Activated T-cell treated with anti-CD3 and anti-CD28 coated beads, Interleukin-2, amount 50 U/mL, for 1 hour (primary cell): Measurements from ENCODE around the gene CERT1.
"Not testable (repeated sequence)": the region's sequence is repeated elsewhere in the genome, so short reads cannot be mapped to it uniquely, and the experiment has no call there.

Experiments
- DNase-seq: peaks from one replicate; pipeline ENCODE4 v3.0.0-alpha.2; 2020

Gene CERT1, protein sequence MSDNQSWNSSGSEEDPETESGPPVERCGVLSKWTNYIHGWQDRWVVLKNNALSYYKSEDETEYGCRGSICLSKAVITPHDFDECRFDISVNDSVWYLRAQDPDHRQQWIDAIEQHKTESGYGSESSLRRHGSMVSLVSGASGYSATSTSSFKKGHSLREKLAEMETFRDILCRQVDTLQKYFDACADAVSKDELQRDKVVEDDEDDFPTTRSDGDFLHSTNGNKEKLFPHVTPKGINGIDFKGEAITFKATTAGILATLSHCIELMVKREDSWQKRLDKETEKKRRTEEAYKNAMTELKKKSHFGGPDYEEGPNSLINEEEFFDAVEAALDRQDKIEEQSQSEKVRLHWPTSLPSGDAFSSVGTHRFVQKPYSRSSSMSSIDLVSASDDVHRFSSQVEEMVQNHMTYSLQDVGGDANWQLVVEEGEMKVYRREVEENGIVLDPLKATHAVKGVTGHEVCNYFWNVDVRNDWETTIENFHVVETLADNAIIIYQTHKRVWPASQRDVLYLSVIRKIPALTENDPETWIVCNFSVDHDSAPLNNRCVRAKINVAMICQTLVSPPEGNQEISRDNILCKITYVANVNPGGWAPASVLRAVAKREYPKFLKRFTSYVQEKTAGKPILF

DNA sequence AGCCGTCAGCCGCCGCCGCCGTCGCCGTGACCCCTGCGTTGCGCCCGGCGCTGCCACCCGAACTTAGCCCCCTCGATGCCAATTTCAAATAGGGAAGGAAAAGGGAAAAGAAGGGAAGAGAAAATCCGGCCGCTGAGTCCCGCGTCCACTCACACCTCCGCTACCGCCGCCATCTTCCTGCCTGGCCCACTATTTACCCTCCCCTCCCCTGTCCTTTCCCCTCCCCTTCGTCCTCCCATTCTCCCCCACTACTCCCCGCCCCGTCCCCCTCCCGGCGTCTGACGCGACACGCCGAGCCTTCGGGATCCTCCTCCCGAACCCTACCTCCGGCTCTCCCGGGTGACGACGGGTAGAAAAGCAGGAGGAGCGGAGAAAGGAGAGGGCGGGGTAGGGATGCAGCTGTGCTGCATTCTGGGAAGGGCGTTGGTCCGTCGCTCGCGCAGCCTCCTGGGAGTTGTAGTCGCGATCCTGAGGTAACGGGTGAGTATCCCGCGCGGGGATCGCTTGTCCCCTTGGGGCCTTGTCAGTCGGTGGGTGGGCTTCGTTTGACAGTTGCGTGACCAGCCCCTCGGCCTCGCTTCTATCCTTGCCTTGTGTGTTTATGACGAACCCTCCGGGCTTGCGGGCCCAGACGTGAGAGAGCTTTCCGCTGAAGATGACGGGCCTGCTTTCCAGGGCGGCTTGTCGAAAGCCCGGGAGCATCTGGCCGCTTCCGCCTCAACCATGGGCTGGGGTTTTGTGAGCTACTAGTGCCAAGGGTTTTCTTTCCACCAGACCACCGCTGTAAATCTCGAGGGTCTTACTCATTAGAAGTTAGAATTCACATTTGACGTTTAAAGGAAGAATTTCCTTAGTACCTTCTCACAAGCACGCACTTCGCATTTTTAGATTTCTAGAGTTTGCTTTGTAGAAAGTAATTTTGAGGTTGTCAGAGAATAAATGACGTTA, at the start of gene CERT1, which contains the start of gene POLK:
CERT1 (minus strand) TSS at position 195 of the 948 bp plus-strand sequence. CDS start 422 bp downstream, outside the sequence.
POLK (plus strand) TSS at position 457 of the 948 bp plus-strand sequence.
- peak; percentile 88 for DNase-seq

DNA sequence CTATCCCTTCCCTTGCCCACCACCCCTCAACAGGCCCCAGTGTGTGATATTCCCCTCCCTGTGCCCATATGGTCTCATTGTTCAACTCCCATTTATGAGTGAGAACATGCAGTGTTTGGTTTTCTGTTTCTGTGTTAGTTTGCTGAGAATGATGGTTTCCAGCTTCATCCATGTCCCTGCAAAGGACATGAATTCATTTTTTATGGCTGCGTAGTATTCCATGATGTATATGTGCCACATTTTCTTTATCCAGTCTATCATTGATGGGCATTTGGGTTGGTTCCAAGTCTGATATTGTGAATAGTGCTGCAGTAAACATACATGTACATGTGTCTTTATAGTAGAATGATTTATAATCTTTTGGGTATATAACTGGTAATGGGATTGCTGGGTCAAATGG, 49.2 kb upstream of the CERT1 start:
- DNase-seq: not testable (repeated sequence)

DNA sequence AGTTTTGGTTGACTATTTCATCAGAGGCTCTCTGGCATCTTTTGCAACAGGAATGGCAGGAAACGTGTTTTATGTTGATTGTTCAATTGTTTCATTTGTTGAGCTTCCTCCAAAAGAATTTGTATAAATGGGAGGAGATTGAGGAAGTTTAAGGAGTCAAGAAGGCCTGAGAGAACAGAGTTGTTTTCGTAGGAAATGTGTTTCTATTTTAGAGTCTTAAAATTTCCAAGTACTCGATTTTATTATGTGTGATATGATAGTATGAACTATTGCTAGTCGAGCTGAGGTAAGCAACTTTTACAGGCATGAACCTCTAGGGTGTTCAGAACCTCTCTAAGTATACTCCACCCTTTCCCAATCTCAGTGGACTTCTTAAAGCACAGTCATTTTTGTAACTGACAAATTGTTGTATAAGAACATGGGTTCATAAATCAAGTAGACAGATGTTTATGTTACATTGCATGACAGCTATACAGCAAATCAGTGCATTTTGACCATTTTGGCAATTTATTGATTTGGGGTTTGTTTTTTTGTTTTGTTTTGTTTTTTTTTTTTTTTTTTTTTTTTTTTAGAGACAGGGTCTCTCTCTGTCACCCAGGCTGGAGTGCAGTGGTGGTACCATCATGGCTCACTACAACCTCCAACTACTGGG, 47.7 kb upstream of the CERT1 start:
- DNase-seq: no peak

- DNase-seq: no peak
Observed at GRCh38 chr5:75558221-75558620, 46.8 kb upstream of the CERT1 start.

GRCh38 chr5:75553358-75553757, 41.9 kb upstream of the CERT1 start:
- no peak for DNase-seq

DNA sequence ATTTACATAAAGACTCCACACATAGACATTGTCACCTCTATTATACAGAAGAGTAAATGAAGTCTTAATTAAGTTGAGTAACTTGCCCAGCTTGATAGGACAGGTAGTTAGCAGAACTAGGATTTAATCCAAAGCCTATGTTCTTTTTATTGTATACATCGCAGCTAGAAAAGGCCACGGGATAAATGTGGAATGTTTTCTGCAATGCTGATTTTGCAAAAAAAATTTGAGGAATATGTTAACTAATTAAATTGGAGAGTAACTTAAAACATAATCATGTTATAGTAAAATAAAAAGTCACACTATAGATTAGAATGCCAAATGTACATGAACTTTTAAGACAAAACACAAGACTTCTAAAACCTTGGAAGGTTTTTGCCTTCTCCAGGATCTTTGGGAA, 41.3 kb upstream of the CERT1 start:
- DNase-seq: no peak

DNA sequence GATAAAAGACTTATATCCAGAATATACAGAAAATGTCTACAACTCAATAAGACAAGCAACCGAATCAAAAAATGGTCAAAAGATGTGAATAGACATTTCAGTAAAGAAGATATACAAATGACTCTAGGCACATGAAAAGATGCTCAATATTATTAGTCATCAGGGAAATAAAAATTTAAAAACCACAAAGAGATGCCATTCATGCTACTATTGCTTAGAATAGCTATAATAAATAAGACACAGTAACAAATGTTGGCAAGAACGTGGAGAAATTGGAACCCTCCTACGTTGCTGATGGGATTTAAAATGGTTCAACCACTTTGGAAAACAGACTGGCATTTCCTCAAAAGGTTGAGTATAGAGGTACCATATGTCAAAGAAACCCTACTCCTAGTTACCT, 40.0 kb upstream of the CERT1 start:
- DNase-seq: no peak

DNA sequence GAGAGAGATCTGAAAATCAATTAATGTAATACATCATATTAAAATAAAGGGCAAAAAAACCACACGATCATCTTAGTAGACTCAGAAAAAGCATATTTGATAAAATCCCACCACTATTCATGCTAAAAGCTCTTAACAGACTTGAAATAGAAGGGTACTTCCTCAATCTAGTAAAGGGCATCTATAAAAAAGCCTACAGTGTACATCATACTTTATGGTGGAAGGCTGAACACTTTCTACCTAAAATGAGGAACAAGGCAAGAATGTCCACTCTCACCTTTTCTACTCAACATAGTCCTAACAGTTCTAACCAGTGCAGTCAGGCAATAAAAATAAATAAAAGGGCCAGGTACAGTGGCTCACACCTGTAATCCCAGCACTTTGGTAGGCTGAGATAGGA, 39.2 kb upstream of the CERT1 start:
- DNase-seq: no peak

GRCh38 chr5:75547812-75548211, 36.4 kb upstream of the CERT1 start:
- no peak for DNase-seq

- no peak for DNase-seq
Observed at GRCh38 chr5:75546830-75547229, 35.4 kb upstream of the CERT1 start.

DNA sequence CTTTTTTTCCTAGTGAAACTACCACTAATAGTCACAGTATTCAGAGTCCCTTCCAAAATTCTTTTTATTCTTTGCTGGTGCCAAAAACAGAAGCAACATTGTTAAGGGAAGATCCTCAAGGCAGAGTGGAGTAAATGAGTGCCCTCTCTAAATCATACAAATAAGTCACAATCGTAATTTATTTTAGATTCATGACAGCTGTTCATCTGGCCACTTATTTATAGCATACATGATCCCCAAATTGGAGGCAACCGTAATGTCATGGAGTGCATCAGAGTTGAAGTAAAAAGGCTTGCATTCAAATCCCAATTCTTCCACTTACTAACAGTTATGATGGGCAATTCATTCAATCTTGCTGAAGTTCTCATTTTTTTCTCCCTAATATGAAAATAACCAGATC, 33.7 kb upstream of the CERT1 start:
- no peak for DNase-seq

DNA sequence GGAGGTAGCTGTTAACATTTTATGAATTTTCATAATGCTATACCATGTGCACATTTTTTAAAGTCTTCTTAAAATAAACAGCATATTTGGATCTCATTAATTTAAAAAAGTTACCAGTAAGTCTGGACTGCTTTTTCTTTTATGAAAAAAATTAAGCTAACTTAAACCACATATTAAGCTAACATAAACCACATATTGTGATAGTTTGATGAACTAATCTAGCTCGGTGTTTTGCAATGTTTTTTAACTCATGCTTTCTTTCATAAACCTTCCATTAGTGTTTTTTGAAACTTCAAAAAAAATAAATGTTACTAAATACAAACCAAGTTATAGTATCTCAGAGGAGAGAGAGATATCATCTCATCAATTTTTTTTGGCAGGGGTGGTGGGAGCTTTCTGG, 26.8 kb upstream of the CERT1 start:
- DNase-seq: no peak

GRCh38 chr5:75536694-75537360, 25.4 kb upstream of the CERT1 start:
- no peak for DNase-seq

DNA sequence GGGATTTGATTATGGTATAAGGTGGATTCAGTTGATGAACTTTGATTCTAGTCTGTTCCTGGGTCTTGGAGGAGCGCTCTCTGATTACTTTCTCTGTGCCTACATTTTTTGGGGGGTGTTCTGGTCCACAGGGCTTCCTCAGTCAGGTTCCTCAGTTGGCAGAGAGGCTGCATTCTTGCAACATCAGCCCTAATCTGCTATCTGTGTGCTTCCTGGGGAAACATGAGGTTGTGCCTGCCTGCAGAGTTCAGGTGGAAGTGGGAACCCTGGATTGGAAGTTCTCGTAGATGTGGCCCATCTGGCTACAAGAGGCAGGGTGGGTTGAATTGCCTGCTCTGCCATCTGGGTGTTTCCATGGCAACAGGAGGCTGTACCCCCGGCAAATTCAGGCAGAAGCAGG, 24.7 kb upstream of the CERT1 start:
- DNase-seq: no peak

GRCh38 chr5:75534734-75535133, 23.3 kb upstream of the CERT1 start:
- DNase-seq: no peak

DNA sequence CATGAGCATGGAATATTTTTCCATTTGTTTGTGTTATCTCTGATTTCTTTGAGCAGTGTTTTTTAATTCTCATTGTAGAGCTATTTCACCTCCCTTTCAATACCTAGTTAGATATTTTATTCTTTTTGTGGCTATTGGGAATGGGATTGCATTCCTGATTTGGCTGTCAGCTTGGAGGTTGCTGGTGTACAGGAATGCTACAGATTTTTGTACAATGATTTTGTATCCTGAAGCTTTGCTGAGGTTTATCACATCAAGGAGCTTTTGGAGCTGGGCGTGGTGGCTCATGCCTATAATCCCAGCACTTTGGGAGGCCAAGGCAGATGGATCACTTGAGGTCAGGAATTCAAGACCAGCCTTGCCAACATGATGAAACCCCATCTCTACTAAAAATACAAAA, 22.3 kb upstream of the CERT1 start:
- DNase-seq: not testable (repeated sequence)

DNA sequence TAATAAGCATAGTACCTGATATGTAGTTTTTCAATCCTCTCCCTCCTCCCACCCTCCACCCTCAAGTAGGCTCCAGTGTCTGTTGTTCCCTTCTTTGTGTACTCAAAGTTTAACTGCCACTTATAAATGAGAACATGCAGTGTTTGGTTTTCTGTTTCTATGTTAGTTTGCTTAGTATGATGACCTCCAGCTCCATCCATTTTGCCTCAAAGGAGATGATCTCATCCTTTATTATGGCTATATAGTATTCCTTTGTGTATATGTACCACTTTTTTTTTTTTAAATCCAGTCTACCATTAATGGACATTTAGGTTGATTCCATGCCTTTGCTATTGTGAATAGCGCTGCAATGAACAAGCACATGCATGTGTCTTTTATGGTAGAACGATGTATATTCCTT, 20.8 kb upstream of the CERT1 start:
- DNase-seq: no peak

DNA sequence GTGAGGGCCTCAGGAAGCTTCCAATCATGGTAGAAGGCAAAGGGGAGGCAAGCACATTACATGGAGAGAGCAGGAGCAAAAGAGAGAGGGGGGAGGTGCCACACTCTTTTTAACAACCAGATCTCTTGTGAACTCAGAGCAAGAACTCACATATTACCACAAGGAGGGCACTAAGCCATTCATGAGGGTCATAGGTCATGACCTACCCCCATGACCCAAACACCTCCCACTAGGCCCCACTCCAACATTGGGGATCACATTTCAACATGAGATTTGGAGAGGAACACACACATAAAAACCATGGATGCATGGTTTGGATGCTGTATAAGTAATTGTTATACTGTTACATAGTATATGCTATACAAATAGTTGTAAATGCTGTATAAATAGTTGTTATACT, 17.8 kb upstream of the CERT1 start:
- DNase-seq: no peak

GRCh38 chr5:75526070-75526469, 14.6 kb upstream of the CERT1 start:
- no peak for DNase-seq

DNA sequence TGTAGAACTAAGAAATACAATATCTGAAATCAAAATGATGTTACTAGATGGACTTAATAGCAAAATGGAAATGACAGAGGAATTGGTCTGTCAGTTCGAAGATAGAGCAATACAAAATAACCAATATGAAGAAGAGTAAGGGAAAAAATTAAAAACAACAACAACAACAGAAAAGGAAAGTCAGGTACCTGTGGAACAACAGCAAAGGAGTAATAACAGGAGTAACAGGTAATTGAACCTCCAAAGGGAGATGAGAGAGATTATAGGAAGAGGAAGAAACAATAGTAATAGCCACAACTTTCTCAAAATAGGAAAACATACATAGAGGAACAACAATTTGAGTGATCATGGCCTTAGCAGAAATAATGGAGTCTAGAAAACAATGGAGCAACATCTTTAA, 13.9 kb upstream of the CERT1 start:
- no peak for DNase-seq

GRCh38 chr5:75524591-75524990, 13.2 kb upstream of the CERT1 start:
- DNase-seq: no peak

GRCh38 chr5:75524071-75524470, 12.6 kb upstream of the CERT1 start:
- no peak for DNase-seq
